Tibial artery (tissue), 4 donors: ENCODE measurements around the gene TBP.
A peak's percentile ranks its signal among the peaks of the same experiment; 100 is the strongest.

Experiments used
- DNase-seq, 2 donors: peaks; one replicate each; pipeline ENCODE4 v3.0.0-alpha.2; 2019
- H3K27ac ChIP-seq, 2 donors: fragments of 200-600 bp; sonication (generic) in 1 of 2; 1 replicate in 1 of 2; 2 replicates in 1 of 2; pipeline ENCODE4 v1.5.1; 2018 to 2019; ENCODE audit warnings: mild to moderate bottlenecking in 1 of 2
- H3K27me3 ChIP-seq, 2 donors: fragments of 200-600 bp; sonication (generic) in 1 of 2; one replicate each; pipeline versions ENCODE4 v1.5.1 to v1.6.0; 2016 to 2019
- H3K36me3 ChIP-seq, 3 donors: fragments of 200-600 bp; sonication (generic) in 2 of 3; one replicate each; pipeline ENCODE4 v1.5.1; 2016 to 2019; ENCODE audit warnings: mild to moderate bottlenecking in 2 of 3
- H3K4me1 ChIP-seq, 4 donors: fragments of 200-600 bp; sonication (generic) in 2 of 4; 1 replicate in 3 of 4; 2 replicates in 1 of 4; pipeline ENCODE4 v1.5.1; 2016 to 2019
- H3K4me3 ChIP-seq, 2 donors: fragments of 200-600 bp; sonication (generic) in 1 of 2; 1 replicate in 1 of 2; 2 replicates in 1 of 2; pipeline ENCODE4 v1.5.1; 2018 to 2019; ENCODE audit warnings: mild to moderate bottlenecking in 2 of 2
- H3K9me3 ChIP-seq, 3 donors: fragments of 200-600 bp; sonication (generic) in 1 of 3; one replicate each; pipeline ENCODE4 v1.5.1; 2016 to 2019
- CTCF ChIP-seq, 2 experiments: fragments of 200-600 bp in 1 of 2; fragments of 450-650 bp in 1 of 2; IDR thresholded peaks; one replicate each; pipeline ENCODE4 v1.5.1; 2017 to 2019; ENCODE audit warnings: antibody characterized with exemption in 2 of 2, mild to moderate bottlenecking in 1 of 2, moderate library complexity in 1 of 2
- intact Hi-C: fragments of 100-400 bp; cut with DNase I; formaldehyde crosslinking; loops from one replicate; pipeline ENCODE4 v1.15.0; 2023; ENCODE audit warnings: low total_unique reads

The TBP gene

GRCh38 chr6:170529839-170530469 lies 24.2 kb upstream of the TBP start:
- H3K9me3 ChIP-seq: no peaks in the 10 kb centered on the region
- intact Hi-C loops: loop anchor here (5.0 kb wide), 2 partner anchors 698 to 743 kb away; no protein-coding TSS in a partner anchor
- H3K27me3 ChIP-seq: no peaks in the 10 kb centered on the region
- no peak overlapping the region for H3K27ac ChIP-seq
- H3K36me3 ChIP-seq: peaks cover 21 to 37% (median 23%) of the 10 kb centered on the region in 3 donors
- H3K4me3 ChIP-seq: no peak overlapping the region
- TF ChIP-seq CTCF (IDR thresholded peaks at IDR 0.05): peak; percentile 72 to 79
- no peaks in the 10 kb centered on the region for H3K4me1 ChIP-seq
- DNase-seq: peak; percentile 65 to 73

DNA sequence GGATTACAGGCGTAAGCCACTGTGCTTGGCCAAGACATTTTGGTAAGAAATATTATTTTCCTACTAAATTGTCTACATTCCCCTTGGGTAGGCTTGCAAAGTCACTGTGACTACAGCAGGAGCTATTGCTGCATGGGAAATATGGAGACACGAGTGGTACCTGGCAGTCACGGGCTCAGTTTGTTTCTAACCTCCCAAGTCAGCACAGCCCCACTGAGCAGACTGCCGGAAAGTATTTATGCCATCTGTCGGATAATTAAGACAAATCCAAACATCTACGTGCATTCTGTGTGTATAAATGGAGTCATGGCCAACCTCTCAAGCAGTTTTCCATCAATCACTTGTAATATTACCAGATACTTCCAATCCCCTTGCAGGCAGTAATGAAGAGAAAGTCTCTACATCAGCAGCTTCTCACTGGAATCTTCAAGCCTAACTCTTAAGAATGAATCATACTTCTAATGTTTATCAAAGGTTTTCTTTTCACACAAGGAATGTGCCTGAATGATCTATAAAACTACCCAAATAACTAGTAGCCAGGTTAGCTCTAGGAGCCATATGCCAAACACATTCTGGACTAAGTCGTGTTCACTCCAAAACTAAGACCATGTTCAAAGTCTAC lies 21.2 kb upstream of the TBP start:
- Histone ChIP-seq H3K36me3 (peaks cover 51 to 67% (median 54%) of the 10 kb centered on the region in 3 donors), H3K27ac (no peak overlapping the region)

GRCh38 chr6:170533792-170534191 lies 20.4 kb upstream of the TBP start:
- intact Hi-C loops: loop anchor here (5.0 kb wide), 1 partner anchor 746 kb away; no protein-coding TSS in a partner anchor
- no peaks in the 10 kb centered on the region for H3K27me3 ChIP-seq
- no peak for DNase-seq
- TF ChIP-seq CTCF (IDR thresholded peaks at IDR 0.05): no peak
- H3K27ac ChIP-seq: no peak overlapping the region
- H3K36me3 ChIP-seq: peaks cover 59 to 75% (median 60%) of the 10 kb centered on the region in 3 donors
- no peaks in the 10 kb centered on the region for H3K9me3 ChIP-seq
- no peaks in the 10 kb centered on the region for H3K4me1 ChIP-seq
- no peak overlapping the region for H3K4me3 ChIP-seq

More for the DNA sequence above, 21.2 kb upstream of the TBP start:
- TF ChIP-seq CTCF (IDR thresholded peaks at IDR 0.05): no peak
- DNase-seq: no peak
- no peak overlapping the region for H3K4me3 ChIP-seq
- H3K4me1 ChIP-seq: no peaks in the 10 kb centered on the region
- H3K27me3 ChIP-seq: no peaks in the 10 kb centered on the region
- intact Hi-C loops: loop anchor here (5.0 kb wide), 1 partner anchor 746 kb away; no protein-coding TSS in a partner anchor
- no peaks in the 10 kb centered on the region for H3K9me3 ChIP-seq

DNA sequence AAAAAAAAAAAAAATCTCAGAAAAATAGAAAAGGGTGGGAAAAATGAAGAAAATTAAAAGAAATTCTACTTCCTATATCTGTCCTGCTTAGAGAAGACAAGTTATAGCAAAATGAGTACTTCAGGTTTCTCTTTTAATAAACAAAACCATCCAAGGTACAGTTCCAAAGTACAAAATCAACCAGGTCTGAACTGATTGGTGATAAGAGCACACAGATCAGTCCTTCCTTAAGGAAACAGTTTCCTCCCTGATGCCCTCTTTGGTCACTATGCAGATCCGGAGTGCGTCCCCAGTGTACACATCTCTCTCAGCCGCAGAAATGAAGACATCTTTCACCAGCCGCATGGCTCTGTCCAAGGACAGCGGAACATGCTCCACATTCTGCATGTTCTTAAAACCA lies 19.2 kb upstream of the TBP start:
- intact Hi-C loops: no loop called here
- H3K36me3 ChIP-seq: peaks cover 63 to 86% (median 72%) of the 10 kb centered on the region in 3 donors

DNA sequence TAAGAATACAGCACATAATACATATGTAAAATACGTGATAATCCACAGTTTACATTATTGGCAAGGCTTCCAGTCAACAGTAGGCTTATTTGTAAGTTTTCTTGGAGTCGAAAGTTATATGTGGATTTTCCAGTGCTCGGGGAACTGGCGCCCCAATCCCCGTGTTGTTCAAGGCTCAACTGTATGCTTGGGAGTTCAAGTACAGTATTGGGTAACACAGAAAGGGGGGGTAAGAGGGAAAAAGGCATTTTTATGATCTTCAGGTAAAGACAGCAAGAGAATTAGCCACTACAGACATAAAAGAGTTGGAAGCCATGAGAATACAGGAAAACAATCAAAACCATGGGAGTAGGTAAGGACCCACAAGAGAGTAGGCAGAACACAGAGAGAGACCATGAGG lies 17.5 kb upstream of the TBP start:
- DNase-seq: no peak
- Histone ChIP-seq H3K36me3 (peaks cover 66 to 97% (median 81%) of the 10 kb centered on the region in 3 donors), H3K4me1 (no peaks in the 10 kb centered on the region), H3K4me3 (no peak overlapping the region), H3K27ac (no peak overlapping the region), H3K27me3 (no peaks in the 10 kb centered on the region), H3K9me3 (no peaks in the 10 kb centered on the region)
- no peak for TF ChIP-seq CTCF (IDR thresholded peaks at IDR 0.05)
- intact Hi-C loops: no loop called here

More for the DNA sequence above, 19.2 kb upstream of the TBP start:
- no peak overlapping the region for H3K27ac ChIP-seq
- H3K4me1 ChIP-seq: no peaks in the 10 kb centered on the region
- no peaks in the 10 kb centered on the region for H3K27me3 ChIP-seq
- no peak for DNase-seq
- no peak overlapping the region for H3K4me3 ChIP-seq
- no peaks in the 10 kb centered on the region for H3K9me3 ChIP-seq
- TF ChIP-seq CTCF (IDR thresholded peaks at IDR 0.05): no peak
